Measurements from ENCODE around the gene CDK14.
"Not testable (repeated sequence)": the region's sequence is repeated elsewhere in the genome, so short reads cannot be mapped to it uniquely, and the experiment has no call there.

CDK14 gene

GRCh38 chr7:90723233-90723632 lies 127.1 kb downstream of the CDK14 start:
- H3K4me1 ChIP-seq, result no peaks in the 10 kb centered on the region
- no peaks in the 10 kb centered on the region for H3K36me3 ChIP-seq

GRCh38 chr7:90723866-90724265 lies 127.7 kb downstream of the CDK14 start:
- no peak for DNase-seq
- no peaks in the 10 kb centered on the region for H3K36me3 ChIP-seq
- H3K27me3 ChIP-seq, result no peaks in the 10 kb centered on the region
- no peaks in the 10 kb centered on the region for H3K9me3 ChIP-seq
- H3K4me3 ChIP-seq (ENCODE audit: low read depth, low read length), result no peak overlapping the region
- no peak for TF ChIP-seq CTCF (IDR thresholded peaks at IDR 0.05; ENCODE audit: low read depth, low read length)
- no peaks in the 10 kb centered on the region for H3K4me1 ChIP-seq

More at GRCh38 chr7:90723233-90723632, 127.1 kb downstream of the CDK14 start:
- H3K9me3 ChIP-seq, result no peaks in the 10 kb centered on the region
- no peak overlapping the region for H3K4me3 ChIP-seq (ENCODE audit: low read depth, low read length)
- no peaks in the 10 kb centered on the region for H3K27me3 ChIP-seq
- DNase-seq, result no peak
- no peak for TF ChIP-seq CTCF (IDR thresholded peaks at IDR 0.05; ENCODE audit: low read depth, low read length)

- no peaks in the 10 kb centered on the region for H3K27me3 ChIP-seq
- H3K9me3 ChIP-seq, result no peaks in the 10 kb centered on the region
- H3K4me1 ChIP-seq, result no peaks in the 10 kb centered on the region
- no peak for DNase-seq
- H3K36me3 ChIP-seq, result no peaks in the 10 kb centered on the region
- H3K4me3 ChIP-seq (ENCODE audit: low read depth, low read length), result no peak overlapping the region
- no peak for TF ChIP-seq CTCF (IDR thresholded peaks at IDR 0.05; ENCODE audit: low read depth, low read length)
Measured at GRCh38 chr7:90726120-90726519, 130.0 kb downstream of the CDK14 start.

- Histone ChIP-seq H3K4me1 (no peaks in the 10 kb centered on the region), H3K4me3 (ENCODE audit: low read depth, low read length) (no peak overlapping the region), H3K36me3 (no peaks in the 10 kb centered on the region), H3K27me3 (no peaks in the 10 kb centered on the region), H3K9me3 (no peaks in the 10 kb centered on the region)
- DNase-seq, result no peak
- TF ChIP-seq CTCF (IDR thresholded peaks at IDR 0.05; ENCODE audit: low read depth, low read length), result no peak
Measured at GRCh38 chr7:90726623-90727022, 130.5 kb downstream of the CDK14 start.

GRCh38 chr7:90727412-90727811 lies 131.3 kb downstream of the CDK14 start:
- no peak overlapping the region for H3K4me3 ChIP-seq (ENCODE audit: low read depth, low read length)

GRCh38 chr7:90728568-90728967 lies 132.4 kb downstream of the CDK14 start:
- H3K36me3 ChIP-seq, result no peaks in the 10 kb centered on the region
- no peak for DNase-seq
- no peaks in the 10 kb centered on the region for H3K27me3 ChIP-seq
- H3K4me3 ChIP-seq (ENCODE audit: low read depth, low read length), result no peak overlapping the region
- H3K9me3 ChIP-seq, result no peaks in the 10 kb centered on the region
- no peaks in the 10 kb centered on the region for H3K4me1 ChIP-seq
- TF ChIP-seq CTCF (IDR thresholded peaks at IDR 0.05; ENCODE audit: low read depth, low read length), result no peak

More at GRCh38 chr7:90727412-90727811, 131.3 kb downstream of the CDK14 start:
- H3K27me3 ChIP-seq, result no peaks in the 10 kb centered on the region
- no peak for DNase-seq
- no peak for TF ChIP-seq CTCF (IDR thresholded peaks at IDR 0.05; ENCODE audit: low read depth, low read length)
- no peaks in the 10 kb centered on the region for H3K4me1 ChIP-seq
- no peaks in the 10 kb centered on the region for H3K9me3 ChIP-seq
- no peaks in the 10 kb centered on the region for H3K36me3 ChIP-seq

- H3K9me3 ChIP-seq; H3K27me3 ChIP-seq; H3K4me1 ChIP-seq; H3K4me3 ChIP-seq (ENCODE audit: low read depth, low read length); H3K36me3 ChIP-seq; DNase-seq: not testable (repeated sequence)
Measured at GRCh38 chr7:90735611-90736280, 139.6 kb downstream of the CDK14 start.

Data from BE2C (cell line).